Epithelial cell of proximal tubule (primary cell): ENCODE data around the gene TIGD6. TPM values are rescaled to one million over a fixed set of nuclear protein-coding genes. Genes with fewer than 3 reads are reported as not detected.

ENCODE experiments used
- DNase-seq: peaks from one replicate; pipeline ENCODE4 v3.0.0-alpha.2; 2011; ENCODE audit warnings: low read depth
- H3K4me3 ChIP-seq: 2 replicates; pipeline ENCODE4 v1.5.1; 2011; ENCODE audit warnings: low read depth, mild to moderate bottlenecking, low read length
- total RNA-seq: library from RNA; depleted of rRNA; stranded (reverse); fragments of >200 nt; gene quantifications from 2 replicates; pipeline ENCODE4 v1.2.3, GENCODE V29; 2015
- TF ChIP-seq, protein P1 (sequence below): conservative IDR thresholded peaks from 2 replicates; pipeline ENCODE4 v1.5.1; 2012; ENCODE audit warnings: low read depth, mild to moderate bottlenecking, low read length

Gene TIGD6
- total RNA-seq, 1 donor from 2014 or later, result 0.75 TPM

DNA sequence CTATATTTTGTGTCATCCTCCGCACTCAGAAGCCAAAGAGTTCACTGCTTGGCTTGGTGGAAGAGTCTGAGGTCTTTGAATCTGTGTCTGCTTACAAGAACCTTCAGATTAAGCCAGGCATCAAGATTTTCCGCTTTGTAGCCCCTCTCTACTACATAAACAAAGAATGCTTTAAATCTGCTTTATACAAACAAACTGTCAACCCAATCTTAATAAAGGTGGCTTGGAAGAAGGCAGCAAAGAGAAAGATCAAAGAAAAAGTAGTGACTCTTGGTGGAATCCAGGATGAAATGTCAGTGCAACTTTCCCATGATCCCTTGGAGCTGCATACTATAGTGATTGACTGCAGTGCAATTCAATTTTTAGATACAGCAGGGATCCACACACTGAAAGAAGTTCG, 19.2 kb downstream of the TIGD6 start:
- no peak overlapping the region for H3K4me3 ChIP-seq
- DNase-seq, result no peak
- TF ChIP-seq, protein P1, sequence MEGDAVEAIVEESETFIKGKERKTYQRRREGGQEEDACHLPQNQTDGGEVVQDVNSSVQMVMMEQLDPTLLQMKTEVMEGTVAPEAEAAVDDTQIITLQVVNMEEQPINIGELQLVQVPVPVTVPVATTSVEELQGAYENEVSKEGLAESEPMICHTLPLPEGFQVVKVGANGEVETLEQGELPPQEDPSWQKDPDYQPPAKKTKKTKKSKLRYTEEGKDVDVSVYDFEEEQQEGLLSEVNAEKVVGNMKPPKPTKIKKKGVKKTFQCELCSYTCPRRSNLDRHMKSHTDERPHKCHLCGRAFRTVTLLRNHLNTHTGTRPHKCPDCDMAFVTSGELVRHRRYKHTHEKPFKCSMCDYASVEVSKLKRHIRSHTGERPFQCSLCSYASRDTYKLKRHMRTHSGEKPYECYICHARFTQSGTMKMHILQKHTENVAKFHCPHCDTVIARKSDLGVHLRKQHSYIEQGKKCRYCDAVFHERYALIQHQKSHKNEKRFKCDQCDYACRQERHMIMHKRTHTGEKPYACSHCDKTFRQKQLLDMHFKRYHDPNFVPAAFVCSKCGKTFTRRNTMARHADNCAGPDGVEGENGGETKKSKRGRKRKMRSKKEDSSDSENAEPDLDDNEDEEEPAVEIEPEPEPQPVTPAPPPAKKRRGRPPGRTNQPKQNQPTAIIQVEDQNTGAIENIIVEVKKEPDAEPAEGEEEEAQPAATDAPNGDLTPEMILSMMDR, result no peak

DNA sequence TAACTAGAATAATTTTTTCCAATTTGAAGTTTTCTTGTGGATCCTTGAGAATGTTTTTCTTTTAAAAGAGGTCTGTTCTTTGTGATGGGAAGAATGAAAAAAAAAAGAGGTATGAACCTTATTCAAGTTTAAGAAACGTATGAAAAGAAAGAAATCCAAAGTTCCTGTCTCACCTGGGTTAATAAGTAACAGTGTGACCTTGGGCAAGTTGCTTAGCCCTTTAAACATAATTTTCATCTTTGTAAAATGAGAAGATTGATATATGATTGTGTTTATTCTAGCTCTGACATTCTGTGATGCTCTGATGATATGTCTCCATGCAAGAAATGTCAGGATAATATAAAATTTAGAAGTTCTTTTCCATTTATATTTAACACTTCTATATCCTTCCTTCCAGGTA, 20.6 kb downstream of the TIGD6 start:
- H3K4me3 ChIP-seq, result no peak overlapping the region
- TF ChIP-seq, protein P1, result no peak
- DNase-seq, result no peak

DNA sequence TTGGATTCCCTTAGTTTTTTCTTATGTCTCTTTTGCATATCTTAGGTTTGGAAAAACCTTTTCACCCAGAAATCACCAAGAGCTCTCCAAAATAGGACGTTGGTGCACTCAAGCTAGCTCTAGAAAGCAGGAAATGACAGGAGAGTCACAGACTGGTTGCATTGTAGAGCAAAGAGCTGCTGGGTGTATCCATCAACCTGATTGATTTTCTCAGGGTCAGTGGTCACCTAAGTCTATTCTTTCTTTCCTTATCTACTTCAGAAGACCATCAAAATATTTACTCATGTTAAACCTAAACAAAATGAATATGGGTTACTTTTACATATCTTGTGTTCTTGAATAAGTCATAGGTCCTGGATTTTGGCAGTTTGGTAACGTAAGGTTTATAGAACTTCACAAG, 25.0 kb downstream of the TIGD6 start:
- no peak for DNase-seq
- no peak overlapping the region for H3K4me3 ChIP-seq
- TF ChIP-seq, protein P1, result no peak

DNA sequence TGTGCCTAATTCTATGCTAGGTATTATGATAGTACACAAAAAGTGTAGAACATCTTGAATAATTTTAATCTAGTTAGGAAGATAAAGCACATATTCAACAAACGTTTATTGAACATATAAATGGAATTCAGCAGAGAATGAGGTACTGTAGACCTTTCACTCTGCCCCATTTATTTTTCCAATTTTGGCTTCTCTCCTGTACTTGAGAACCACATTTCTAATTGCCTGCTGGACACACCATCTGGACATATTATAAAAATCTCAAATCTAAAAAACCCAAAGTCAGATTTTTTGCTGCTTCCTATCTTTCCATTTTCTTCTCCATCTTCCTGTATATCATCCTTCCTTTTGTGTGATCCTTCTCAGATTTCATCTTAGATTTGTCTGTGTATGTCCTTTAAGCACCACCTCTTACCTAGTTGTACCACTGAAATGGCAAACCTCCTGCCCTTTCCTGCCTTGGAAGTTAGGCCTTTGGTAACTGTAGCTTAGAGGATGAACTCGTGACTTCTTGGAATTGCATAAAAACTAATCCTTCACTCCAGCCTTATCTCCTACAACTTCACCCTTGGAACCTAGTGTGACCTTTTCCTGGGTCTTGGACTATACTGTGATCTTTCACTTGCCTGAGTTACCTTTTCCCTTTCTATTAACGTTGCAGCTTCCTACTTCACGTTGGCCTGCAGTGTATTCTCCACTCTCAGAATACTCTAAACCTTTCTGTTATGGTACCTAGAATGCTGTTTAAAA, 31.1 kb downstream of the TIGD6 start:
- H3K4me3 ChIP-seq, result no peak overlapping the region
- TF ChIP-seq, protein P1, result no peak
- DNase-seq, result no peak

DNA sequence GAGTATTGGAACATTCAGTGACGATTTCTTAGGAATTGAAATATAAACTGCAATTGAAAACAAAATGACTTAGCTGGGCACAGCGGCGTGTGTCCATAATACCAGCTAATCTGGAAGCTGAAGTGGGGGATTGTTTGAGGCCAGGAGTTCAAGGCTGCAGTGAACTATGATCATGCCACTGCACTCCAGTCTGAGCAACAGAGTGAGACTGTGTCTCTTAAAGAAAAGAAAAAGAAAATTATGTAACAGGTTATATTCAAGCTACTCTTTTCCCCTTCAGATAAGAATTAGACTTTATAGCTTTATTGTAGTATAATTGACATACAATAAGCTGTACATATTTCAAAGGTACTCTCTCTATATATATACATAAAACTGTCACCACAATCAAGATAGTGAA, 33.5 kb downstream of the TIGD6 start:
- no peak overlapping the region for H3K4me3 ChIP-seq
- TF ChIP-seq, protein P1, result no peak
- DNase-seq, result no peak

DNA sequence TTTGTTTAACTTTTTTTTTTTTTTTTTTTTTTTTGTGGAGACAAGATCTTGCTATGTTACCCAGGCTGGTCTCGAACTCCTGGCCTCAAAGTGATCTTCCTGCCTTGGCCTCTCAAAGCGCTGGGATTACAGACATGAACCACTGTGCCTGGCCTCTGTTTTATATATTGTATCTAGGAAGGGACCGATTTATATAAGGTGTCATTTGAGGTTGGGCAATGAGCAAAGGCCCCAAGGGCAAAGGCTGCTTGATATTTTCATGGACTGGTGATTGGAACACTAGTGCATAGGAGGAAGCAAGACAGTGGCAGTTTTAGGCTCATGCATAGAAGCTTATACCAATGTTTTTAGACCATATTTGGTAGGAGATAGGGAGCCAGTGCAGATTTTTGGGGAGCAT, 36.7 kb downstream of the TIGD6 start:
- TF ChIP-seq, protein P1, result no peak
- no peak for DNase-seq
- H3K4me3 ChIP-seq, result no peak overlapping the region

DNA sequence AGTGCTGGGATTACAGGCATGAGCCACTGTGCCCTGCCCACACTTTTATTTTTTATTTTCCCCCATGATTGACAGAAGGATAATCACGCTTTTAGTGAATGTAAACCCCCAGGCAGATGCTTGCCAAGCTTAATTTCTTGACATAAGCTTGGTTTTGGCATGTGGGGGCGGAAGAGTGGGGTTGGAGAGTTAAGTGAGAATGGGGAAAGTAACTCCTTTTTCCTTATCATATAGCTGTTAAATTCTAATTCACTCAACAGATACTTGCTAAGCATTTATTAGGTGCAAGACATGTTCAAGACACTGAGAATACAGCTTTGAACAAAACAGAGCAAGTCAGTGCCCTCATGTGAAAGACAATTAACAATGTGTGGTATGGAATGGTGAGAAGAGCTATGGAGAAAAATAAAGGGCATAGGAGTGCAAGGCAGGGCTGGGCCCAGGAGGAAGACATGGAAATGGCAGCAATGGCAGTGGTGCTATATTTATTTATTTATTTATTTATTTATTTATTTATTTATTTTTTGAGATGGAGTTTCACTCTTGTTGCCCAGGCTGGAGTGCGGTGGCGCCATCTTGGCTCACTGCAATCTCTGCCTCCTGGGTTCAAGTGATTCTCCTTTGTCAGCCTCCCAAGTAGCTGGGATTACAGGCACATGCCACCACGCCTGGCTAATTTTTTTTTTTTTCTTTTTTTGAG, 37.7 kb downstream of the TIGD6 start:
- TF ChIP-seq, protein P1, result no peak
- no peak for DNase-seq
- no peak overlapping the region for H3K4me3 ChIP-seq
